Central memory CD4-positive, alpha-beta T cell (primary cell): ENCODE measurements around the gene KIF21A.

ENCODE experiments used
- DNase-seq: peaks from one replicate; pipeline ENCODE4 v3.0.0; 2022

KIF21A gene

DNA sequence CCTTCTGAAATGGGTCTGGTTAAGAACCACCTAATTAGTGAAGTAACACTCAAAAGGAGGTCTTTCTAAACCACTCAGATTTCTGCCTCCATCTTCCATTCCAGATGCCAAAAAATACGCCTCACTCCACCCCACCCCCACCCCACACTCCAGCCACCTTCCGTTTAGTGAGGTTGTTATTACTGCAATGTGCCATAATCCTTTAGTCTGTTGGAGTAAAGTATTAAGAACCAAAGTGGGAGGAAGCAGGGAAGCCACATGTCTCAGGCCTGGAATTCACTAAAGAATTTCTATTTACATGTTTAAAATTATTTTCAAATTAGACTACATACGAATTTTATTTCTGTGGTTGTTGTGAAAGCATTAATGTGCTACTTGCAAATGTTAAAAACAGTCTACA lies 7.4 kb downstream of the KIF21A start:
- no peak for DNase-seq

DNA sequence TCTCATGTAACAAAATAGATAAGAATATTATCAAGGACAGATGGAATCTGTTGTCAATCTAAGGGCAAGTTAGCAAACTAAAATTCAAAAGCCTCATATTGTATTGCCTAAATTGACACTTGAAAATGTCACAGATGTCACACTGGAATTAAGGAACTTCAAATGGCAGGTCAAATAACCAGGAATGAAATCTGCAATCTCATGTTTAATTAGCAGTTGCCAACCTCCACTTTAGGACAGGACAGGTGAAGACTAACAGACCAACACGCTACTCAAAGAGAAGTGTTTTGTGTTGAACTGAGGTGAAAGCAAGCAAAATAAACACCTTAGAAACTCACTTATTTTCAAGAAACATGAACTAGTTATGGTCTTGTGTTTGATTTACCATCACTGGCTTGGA lies 11.1 kb downstream of the KIF21A start:
- no peak for DNase-seq

DNA sequence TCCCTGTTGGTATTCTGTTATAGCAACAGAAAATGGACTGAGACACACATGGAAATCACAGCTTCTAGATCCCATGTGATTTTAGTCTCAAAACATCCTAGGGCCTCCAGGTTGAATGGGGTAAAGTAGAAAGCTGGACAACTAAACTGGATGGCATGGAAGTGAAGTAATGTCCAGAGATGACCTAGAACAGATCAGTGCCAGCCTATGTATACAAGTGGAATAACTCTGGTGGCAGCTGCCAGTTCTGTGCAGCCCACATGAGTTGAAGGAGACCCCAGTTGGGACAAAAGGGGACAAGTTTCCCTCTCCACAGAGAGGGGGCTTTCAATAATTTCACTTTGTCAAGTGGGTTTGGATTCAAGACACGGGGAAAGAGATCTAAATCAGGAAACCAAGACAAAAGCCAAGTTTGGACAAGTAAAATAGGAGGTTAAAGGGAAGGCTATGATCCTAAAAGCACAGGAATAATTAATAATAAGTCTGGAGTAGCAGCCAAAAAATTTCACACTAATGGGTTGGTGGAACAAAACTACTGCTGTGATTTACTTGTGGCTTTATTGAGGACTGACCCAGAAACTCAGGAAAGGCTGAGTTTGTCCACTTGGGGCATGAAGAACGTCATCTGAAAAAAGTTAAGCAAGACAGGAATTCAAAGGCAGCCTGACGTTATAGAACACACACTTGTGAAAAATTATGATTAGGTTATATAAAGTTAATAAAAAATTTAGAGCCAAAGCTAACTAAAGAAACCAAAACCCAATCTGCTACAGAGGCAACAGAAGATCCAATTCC lies 11.7 kb downstream of the KIF21A start:
- no peak for DNase-seq

DNA sequence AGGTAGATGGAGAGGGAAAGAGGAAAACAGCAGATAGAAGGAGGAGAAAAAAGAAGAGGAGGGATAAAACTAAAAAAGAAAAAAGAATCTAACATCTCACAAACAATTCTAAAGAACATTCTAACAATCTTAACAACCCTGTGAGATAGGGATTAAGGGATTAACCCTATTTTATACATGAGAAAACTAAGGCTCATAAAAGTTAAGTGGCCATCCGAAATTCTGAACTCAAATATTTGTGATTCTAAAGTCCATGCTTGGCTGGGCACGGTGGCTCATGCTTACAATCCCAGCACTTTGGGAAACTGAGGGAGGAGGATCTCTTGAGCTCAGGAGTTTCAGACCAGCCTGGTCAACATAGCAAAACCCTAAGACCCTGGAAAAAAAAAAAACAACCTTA lies 13.1 kb downstream of the KIF21A start:
- DNase-seq: no peak

DNA sequence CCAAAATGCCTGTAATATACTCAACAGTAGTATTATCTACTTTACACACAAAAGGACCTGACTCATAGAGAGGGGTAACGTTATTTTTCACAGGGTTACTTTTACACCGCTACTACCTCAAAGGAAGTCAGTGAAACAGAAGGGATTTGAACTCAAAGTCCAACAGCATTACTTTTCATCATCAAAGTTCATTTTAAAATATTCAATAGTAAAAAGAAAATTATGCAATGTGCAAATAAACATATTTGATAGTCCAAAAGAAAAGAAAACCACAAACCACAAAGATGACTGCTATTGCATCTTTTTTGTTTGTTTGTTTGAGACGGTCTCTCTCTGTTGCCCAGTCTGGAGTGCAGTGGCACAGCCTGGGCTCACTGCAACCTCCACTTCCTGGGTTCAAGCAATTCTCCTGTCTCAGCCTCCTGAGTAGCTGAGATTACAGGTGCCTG lies 15.5 kb downstream of the KIF21A start:
- DNase-seq: no peak

GRCh38 chr12:39426636-39427240 lies 16.2 kb downstream of the KIF21A start:
- DNase-seq: no peak

- DNase-seq: no peak
Observed at GRCh38 chr12:39420043-39420442, 22.9 kb downstream of the KIF21A start.

- DNase-seq: no peak
Observed at GRCh38 chr12:39419471-39419870, 23.4 kb downstream of the KIF21A start.

DNA sequence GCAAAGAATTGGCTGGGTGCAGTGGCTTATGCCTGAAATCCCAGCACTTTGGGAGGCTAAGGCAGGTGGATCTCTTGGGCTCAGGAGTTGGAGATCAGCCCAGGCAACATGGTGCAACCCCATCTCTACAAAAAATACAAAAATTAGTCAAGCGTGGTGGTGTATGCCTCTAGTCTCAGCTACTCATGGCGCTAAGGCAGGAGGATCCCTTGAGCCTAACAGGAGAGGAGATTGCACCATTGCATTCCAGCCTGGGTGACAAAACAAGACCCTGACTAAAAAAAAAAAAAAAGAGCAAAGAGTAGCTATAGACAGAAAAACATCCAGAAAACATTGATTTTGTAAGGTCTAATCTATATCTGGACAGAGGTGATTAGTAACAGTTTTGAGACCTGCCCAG lies 25.0 kb downstream of the KIF21A start:
- no peak for DNase-seq

- no peak for DNase-seq
Observed at GRCh38 chr12:39413836-39414771, 28.8 kb downstream of the KIF21A start.

GRCh38 chr12:39412210-39412609 lies 30.7 kb downstream of the KIF21A start:
- no peak for DNase-seq

DNA sequence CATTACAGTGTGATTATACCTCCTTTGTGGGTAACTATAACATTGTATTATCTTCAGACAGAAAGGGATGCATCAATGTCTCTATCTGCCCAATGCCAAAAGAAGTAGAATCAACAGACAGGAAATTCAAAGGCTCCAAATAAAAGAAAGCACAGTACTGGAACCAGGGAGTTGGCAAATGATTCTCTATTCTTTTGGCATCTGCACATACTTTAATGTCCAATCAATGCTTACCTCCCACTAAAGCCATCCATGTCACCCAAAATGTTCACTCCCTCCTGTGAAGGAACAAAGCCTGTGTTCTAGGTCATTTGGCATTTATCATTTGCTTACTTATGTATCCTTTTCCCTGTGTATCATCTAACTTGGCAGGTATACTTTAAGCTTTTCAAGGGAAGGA lies 36.7 kb downstream of the KIF21A start:
- no peak for DNase-seq

GRCh38 chr12:39405580-39405979 lies 37.3 kb downstream of the KIF21A start:
- DNase-seq: no peak

DNA sequence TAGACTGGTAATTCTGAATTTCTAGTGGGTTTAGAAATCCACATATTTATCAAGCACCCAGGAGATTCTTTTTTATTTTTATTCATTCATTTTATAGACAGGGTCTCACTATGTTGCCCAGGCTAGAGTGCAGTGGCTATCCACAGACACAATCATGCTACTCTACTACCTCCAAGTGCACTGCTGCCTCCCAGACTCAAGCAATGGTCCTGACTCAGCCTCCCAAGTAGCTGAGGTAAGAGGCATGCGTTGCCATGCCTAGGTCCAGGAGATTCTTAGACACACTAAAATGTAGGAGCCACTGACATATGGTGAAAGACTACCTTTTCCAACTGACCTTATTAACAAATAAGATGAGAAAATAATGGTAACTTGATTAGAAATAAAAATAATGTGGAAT lies 38.9 kb downstream of the KIF21A start:
- DNase-seq: no peak

DNA sequence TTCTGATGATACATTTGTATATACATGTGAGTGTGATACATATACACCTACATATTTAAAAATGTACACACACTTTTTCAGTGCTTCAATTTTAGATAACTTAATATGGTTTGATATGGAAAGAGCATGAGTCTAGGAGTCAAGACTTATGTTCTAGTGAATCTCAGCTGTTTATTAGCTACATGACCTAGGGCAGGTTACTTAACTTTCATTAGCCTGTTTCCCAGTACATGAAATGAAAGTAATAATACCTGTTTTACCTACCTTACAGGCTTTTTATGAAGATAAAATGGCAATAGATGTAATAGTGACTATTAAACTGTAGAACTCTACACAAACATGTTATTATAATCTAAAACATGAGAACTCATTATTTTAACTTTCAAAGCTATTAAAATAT lies 39.5 kb downstream of the KIF21A start:
- no peak for DNase-seq

DNA sequence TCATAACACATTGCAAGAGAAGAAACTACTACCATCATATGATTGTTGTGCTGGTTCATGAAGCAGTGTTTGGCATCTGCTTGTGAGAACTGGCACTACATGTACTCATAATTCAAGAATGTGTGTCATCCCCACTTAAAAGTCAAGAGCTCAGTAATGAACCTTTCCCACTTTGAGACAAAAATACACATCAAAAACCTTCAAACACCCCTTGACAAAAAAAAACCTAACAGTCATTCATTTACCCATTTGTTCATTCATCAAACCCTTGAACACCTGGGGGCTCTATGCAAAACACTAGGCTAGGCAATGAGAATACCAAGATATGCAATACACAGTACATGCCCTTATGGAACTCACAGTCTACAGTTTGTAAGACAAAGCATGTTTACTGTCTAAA lies 40.0 kb downstream of the KIF21A start:
- DNase-seq: no peak

GRCh38 chr12:39401459-39401858 lies 41.5 kb downstream of the KIF21A start:
- no peak for DNase-seq

DNA sequence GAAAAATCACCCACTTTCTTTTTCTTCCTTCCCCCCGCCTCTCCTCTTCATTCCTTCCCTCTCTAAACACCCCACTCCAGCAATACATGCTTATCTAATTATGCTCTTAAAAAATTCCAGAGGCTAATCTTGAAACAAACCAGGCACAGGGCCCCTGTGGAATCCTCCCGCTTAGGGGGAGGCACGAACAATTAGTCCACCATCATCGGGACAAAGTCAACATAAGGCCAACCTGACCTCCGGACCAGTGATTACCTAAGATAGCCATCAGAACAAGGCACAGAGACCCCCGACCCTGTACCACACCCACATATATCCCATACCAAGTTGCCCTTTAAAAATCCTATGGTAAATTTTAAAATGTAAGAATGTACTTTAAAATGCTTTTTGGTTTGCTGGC lies 47.1 kb downstream of the KIF21A start:
- DNase-seq: no peak

GRCh38 chr12:39393890-39394289 lies 49.0 kb downstream of the KIF21A start:
- DNase-seq: no peak

- DNase-seq: no peak
Observed at GRCh38 chr12:39393179-39393578, 49.7 kb downstream of the KIF21A start.

- no peak for DNase-seq
Observed at GRCh38 chr12:39392154-39392925, 50.6 kb downstream of the KIF21A start.

GRCh38 chr12:39390752-39391151 lies 52.2 kb downstream of the KIF21A start:
- DNase-seq: no peak
